Activated CD4-positive, alpha-beta memory T cell treated with anti-CD3 and anti-CD28 coated beads, Interleukin-2, amount 10 ng/mL, durations not matched to agents 7 days and 5 days (primary cell): Measurements from ENCODE around the gene SH3PXD2B. TPM values are rescaled to one million over a fixed set of nuclear protein-coding genes. Genes with fewer than 3 reads are reported as not detected.

ENCODE experiments used
- CTCF ChIA-PET: fragments of 350-600 bp; sonication (Branson Sonifier 250); formaldehyde crosslinking; loops from one replicate; lab custom pipeline; 2021; ENCODE audit warnings: antibody characterized with exemption, inconsistent platforms; lab: Charles Lee
- POLR2A ChIA-PET: fragments of 350-600 bp; sonication (Branson Sonifier 250); formaldehyde crosslinking; loops from one replicate; lab custom pipeline; 2021; ENCODE audit warnings: antibody characterized with exemption; lab: Charles Lee
- DNase-seq: peaks from one replicate; pipeline ENCODE4 v3.0.0-alpha.2; 2020
- H3K27ac Mint-ChIP-seq: one replicate; pipeline ENCODE4 v1.8.0; 2021; ENCODE audit warnings: mild to moderate bottlenecking, mixed read lengths
- H3K27me3 Mint-ChIP-seq: one replicate; pipeline ENCODE4 v1.8.0; 2021; ENCODE audit warnings: mixed read lengths
- H3K36me3 Mint-ChIP-seq: one replicate; pipeline ENCODE4 v1.8.0; 2021; ENCODE audit warnings: low read depth, mixed read lengths
- H3K4me1 Mint-ChIP-seq: one replicate; pipeline ENCODE4 v1.8.0; 2021; ENCODE audit warnings: mixed read lengths
- H3K4me3 Mint-ChIP-seq: one replicate; pipeline ENCODE4 v1.8.0; 2021; ENCODE audit warnings: mild to moderate bottlenecking, mixed read lengths
- H3K9me3 Mint-ChIP-seq: one replicate; pipeline ENCODE4 v1.8.0; 2021; ENCODE audit warnings: mixed read lengths
- total RNA-seq, 2 experiments: library from RNA; stranded (reverse); gene quantifications; one replicate each; pipeline ENCODE4 v1.2.3, GENCODE V29; 2021

The SH3PXD2B gene
- total RNA-seq, 2 experiments from 2014 or later: 0.25 TPM

DNA sequence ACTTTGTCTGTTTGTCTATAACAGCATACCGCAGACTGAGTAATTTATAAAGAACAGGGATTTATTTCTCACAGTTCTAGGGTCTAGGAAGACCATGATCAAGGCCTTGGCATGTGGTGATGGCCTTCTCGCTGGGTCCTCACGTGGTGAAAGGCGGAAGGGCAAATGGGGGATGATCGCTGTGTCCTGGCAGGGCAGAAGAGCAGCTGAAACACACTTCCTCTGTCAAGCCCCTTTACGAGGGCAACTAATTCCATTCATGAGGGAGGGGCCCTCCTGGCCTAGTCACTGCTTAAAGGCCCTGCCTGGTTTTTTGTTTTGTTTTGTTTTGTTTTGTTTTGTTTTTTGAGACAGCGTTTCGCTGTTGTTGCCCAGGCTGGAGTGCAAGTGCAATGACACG, 128.9 kb downstream of the SH3PXD2B start:
- DNase-seq: no peak
- POLR2A ChIA-PET: no interaction called here
- Mint-ChIP-seq H3K9me3 (no peaks in the 10 kb centered on the region), H3K27ac (no peak overlapping the region), H3K4me1 (peaks cover 4% of the 10 kb centered on the region), H3K4me3 (no peak overlapping the region), H3K27me3 (no peaks in the 10 kb centered on the region), H3K36me3 (no peaks in the 10 kb centered on the region)
- CTCF ChIA-PET: no interaction called here

- H3K4me1 Mint-ChIP-seq: peaks cover 4% of the 10 kb centered on the region
- no peak overlapping the region for H3K27ac Mint-ChIP-seq
- no peaks in the 10 kb centered on the region for H3K36me3 Mint-ChIP-seq
- POLR2A ChIA-PET: no interaction called here
- H3K4me3 Mint-ChIP-seq: no peak overlapping the region
- CTCF ChIA-PET: no interaction called here
- no peaks in the 10 kb centered on the region for H3K27me3 Mint-ChIP-seq
- no peak for DNase-seq
- no peaks in the 10 kb centered on the region for H3K9me3 Mint-ChIP-seq
Observed at GRCh38 chr5:172322028-172322965, 132.0 kb downstream of the SH3PXD2B start.

DNA sequence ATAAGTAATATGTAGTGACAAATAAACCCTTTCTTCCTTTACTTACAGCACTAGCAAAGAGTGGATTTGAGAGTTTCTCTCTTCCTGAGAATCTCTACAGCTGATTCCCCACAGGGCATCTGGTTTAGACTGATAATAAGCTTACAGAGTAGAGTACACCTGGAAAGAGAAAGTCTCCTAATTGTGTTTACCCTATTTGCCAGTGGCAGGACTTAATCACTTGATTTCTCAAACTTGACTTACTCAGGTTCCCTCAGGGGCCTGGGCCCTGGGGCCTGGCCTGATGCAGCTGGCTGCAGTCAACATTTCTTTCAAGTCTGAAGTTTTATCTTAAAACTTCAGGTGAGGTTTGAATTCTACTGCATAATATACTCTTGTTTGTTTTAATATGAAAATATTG, 132.7 kb downstream of the SH3PXD2B start:
- H3K4me3 Mint-ChIP-seq: no peak overlapping the region
- H3K27me3 Mint-ChIP-seq: no peaks in the 10 kb centered on the region
- H3K27ac Mint-ChIP-seq: no peak overlapping the region
- CTCF ChIA-PET: no interaction called here
- no peak for DNase-seq
- POLR2A ChIA-PET: no interaction called here
- peaks cover 4% of the 10 kb centered on the region for H3K4me1 Mint-ChIP-seq
- H3K9me3 Mint-ChIP-seq: no peaks in the 10 kb centered on the region
- H3K36me3 Mint-ChIP-seq: no peaks in the 10 kb centered on the region

GRCh38 chr5:172319708-172320441, 134.4 kb downstream of the SH3PXD2B start:
- no peak overlapping the region for H3K4me3 Mint-ChIP-seq
- H3K4me1 Mint-ChIP-seq: peaks cover 4% of the 10 kb centered on the region
- peaks cover 4% of the 10 kb centered on the region for H3K27me3 Mint-ChIP-seq
- ChIA-PET CTCF (interaction anchor here (0.9 to 1.1 kb wide), 3 partner anchors 9 to 51 kb away, joined by 3 to 4 read pairs (median 3); no protein-coding TSS in a partner anchor), POLR2A (no interaction called here)
- DNase-seq: no peak
- H3K36me3 Mint-ChIP-seq: no peaks in the 10 kb centered on the region
- H3K27ac Mint-ChIP-seq: no peak overlapping the region
- H3K9me3 Mint-ChIP-seq: no peaks in the 10 kb centered on the region

- Mint-ChIP-seq H3K36me3 (no peaks in the 10 kb centered on the region), H3K4me3 (no peak overlapping the region), H3K27me3 (peaks cover 6% of the 10 kb centered on the region), H3K9me3 (no peaks in the 10 kb centered on the region), H3K27ac (no peak overlapping the region), H3K4me1 (no peaks in the 10 kb centered on the region)
- CTCF ChIA-PET: no interaction called here
- POLR2A ChIA-PET: no interaction called here
- DNase-seq: no peak
Observed at GRCh38 chr5:172315587-172316493, 138.5 kb downstream of the SH3PXD2B start.

GRCh38 chr5:172313915-172314314, 140.4 kb downstream of the SH3PXD2B start:
- DNase-seq: no peak
- Mint-ChIP-seq H3K27ac (no peak overlapping the region), H3K4me1 (no peaks in the 10 kb centered on the region), H3K9me3 (no peaks in the 10 kb centered on the region), H3K36me3 (no peaks in the 10 kb centered on the region), H3K4me3 (no peak overlapping the region), H3K27me3 (peaks cover 13% of the 10 kb centered on the region)
- POLR2A ChIA-PET: no interaction called here
- CTCF ChIA-PET: no interaction called here

DNA sequence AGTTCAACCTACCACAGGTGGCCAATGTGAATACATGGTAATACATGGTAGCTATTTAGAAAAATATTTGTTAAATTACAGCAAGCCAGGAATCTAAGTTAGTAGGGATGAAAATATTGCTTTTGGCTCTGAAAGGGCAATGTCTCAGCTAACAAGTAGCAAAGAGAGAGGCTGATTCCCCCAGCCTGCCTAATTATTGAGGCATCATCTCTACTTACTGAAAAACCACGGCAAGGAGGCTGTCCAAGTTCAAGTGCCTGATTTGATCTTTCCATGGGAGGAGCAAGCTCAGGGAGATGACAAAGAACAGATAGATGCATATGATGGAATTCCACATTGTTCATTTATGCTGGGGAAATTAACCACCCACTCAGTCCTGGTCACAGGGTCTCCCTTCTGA, 142.0 kb downstream of the SH3PXD2B start:
- no peak for DNase-seq
- H3K27me3 Mint-ChIP-seq: peaks cover 15% of the 10 kb centered on the region
- ChIA-PET POLR2A (no interaction called here), CTCF (no interaction called here)
- no peak overlapping the region for H3K27ac Mint-ChIP-seq
- no peaks in the 10 kb centered on the region for H3K9me3 Mint-ChIP-seq
- no peaks in the 10 kb centered on the region for H3K36me3 Mint-ChIP-seq
- no peak overlapping the region for H3K4me3 Mint-ChIP-seq
- no peaks in the 10 kb centered on the region for H3K4me1 Mint-ChIP-seq

DNA sequence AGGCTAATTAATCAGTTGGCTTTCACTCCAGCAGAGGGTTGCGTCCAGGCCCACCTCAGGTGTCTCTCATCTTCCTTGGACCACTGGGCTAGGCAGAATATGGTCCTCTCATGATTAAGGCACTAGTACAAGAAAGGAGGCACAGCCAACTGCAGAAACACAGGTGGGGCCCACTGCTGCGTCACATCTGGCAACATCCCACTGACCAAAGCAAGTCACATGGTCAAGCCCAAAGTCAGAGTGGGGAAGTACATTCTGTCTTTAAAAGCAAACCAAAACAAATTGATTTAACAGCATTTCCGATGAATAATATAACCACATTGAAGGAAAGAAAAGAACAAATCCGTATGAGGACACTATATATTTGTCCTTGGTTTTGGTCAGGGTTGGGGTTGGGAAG, 142.7 kb downstream of the SH3PXD2B start:
- Mint-ChIP-seq H3K36me3 (no peaks in the 10 kb centered on the region), H3K4me1 (no peaks in the 10 kb centered on the region), H3K27ac (no peak overlapping the region), H3K4me3 (no peak overlapping the region), H3K9me3 (no peaks in the 10 kb centered on the region), H3K27me3 (peaks cover 15% of the 10 kb centered on the region)
- no peak for DNase-seq
- ChIA-PET CTCF (no interaction called here), POLR2A (no interaction called here)

GRCh38 chr5:172311026-172311425, 143.3 kb downstream of the SH3PXD2B start:
- no peaks in the 10 kb centered on the region for H3K9me3 Mint-ChIP-seq

GRCh38 chr5:172305380-172305779, 148.9 kb downstream of the SH3PXD2B start:
- CTCF ChIA-PET: no interaction called here
- Mint-ChIP-seq H3K27ac (no peak overlapping the region), H3K4me3 (no peak overlapping the region), H3K27me3 (peaks cover 16% of the 10 kb centered on the region), H3K9me3 (peaks cover 3% of the 10 kb centered on the region), H3K36me3 (no peaks in the 10 kb centered on the region), H3K4me1 (no peaks in the 10 kb centered on the region)
- DNase-seq: no peak
- POLR2A ChIA-PET: no interaction called here

More at GRCh38 chr5:172311026-172311425, 143.3 kb downstream of the SH3PXD2B start:
- H3K36me3 Mint-ChIP-seq: no peaks in the 10 kb centered on the region
- DNase-seq: no peak
- H3K4me1 Mint-ChIP-seq: no peaks in the 10 kb centered on the region
- ChIA-PET POLR2A (no interaction called here), CTCF (interaction anchor here (1.7 kb wide), 1 partner anchor 9 kb away, joined by 4 read pairs; no protein-coding TSS in a partner anchor)
- H3K27ac Mint-ChIP-seq: no peak overlapping the region
- H3K4me3 Mint-ChIP-seq: no peak overlapping the region
- peaks cover 15% of the 10 kb centered on the region for H3K27me3 Mint-ChIP-seq

GRCh38 chr5:172303572-172304335, 150.6 kb downstream of the SH3PXD2B start:
- Mint-ChIP-seq H3K36me3 (no peaks in the 10 kb centered on the region), H3K4me1 (no peaks in the 10 kb centered on the region), H3K9me3 (peaks cover 3% of the 10 kb centered on the region), H3K4me3 (no peak overlapping the region), H3K27me3 (peaks cover 13% of the 10 kb centered on the region), H3K27ac (no peak overlapping the region)
- CTCF ChIA-PET: interaction anchor here (0.7 kb wide), 1 partner anchor 10 kb away, joined by 4 read pairs; no protein-coding TSS in a partner anchor
- POLR2A ChIA-PET: no interaction called here
- DNase-seq: no peak

DNA sequence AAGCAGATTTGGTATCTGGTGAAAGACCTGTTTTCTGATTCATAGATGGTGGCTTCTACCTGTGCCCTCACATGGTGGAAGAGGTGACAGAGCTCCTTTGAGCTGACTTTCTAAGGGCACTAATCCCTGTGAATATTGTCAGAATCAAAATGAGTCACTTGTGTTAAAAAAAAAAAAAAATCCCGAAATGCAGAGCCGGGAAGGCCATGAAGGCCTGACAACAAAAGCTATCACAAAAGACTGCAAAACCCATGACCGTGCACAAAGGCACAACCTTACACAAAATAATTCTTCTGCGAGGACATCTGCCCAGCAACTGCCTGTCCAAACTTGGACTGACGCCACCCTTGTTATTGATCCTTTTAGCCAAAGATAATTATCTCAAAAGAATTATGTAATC, 151.2 kb downstream of the SH3PXD2B start:
- ChIA-PET CTCF (interaction anchor here (0.7 to 1.4 kb wide), 2 partner anchors 390 to 653 kb away, joined by 3 read pairs; no protein-coding TSS in a partner anchor), POLR2A (no interaction called here)
- Mint-ChIP-seq H3K4me3 (no peak overlapping the region), H3K9me3 (peaks cover 3% of the 10 kb centered on the region), H3K4me1 (no peaks in the 10 kb centered on the region), H3K27me3 (peaks cover 13% of the 10 kb centered on the region), H3K36me3 (no peaks in the 10 kb centered on the region), H3K27ac (no peak overlapping the region)
- DNase-seq: no peak
